HG03066 (cell line): Measurements from ENCODE around the gene ZFP28.

Source experiments
- ATAC-seq: cut with Tn5 transposase; IDR thresholded peaks from one replicate; pipeline ENCODE4 v1.9.1; 2021; ENCODE audit warnings: low read depth; ENCODE audit not compliant: unreplicated experiment

The ZFP28 gene

GRCh38 chr19:56594783-56595547 lies 56.2 kb downstream of the ZFP28 start, which contains the start of gene ZNF71:
Gene ZNF71, plus strand, starts transcription at chr19:56595302. Its CDS starts 6,257 bp downstream, at chr19:56601559.
- peak; percentile 83 for ATAC-seq

- ATAC-seq = peak; percentile 26
These were observed 56.8 kb downstream of the ZFP28 start for GRCh38 chr19:56595548-56595899.

- ATAC-seq = no peak
These were observed 57.9 kb downstream of the ZFP28 start for GRCh38 chr19:56596676-56597075.

GRCh38 chr19:56597696-56598095 lies 58.9 kb downstream of the ZFP28 start:
- no peak for ATAC-seq

- no peak for ATAC-seq
These were observed 62.6 kb downstream of the ZFP28 start for GRCh38 chr19:56601375-56601774.

GRCh38 chr19:56603829-56604228 lies 65.1 kb downstream of the ZFP28 start:
- ATAC-seq = no peak
